Small intestine (tissue), 7 donors: Measurements from ENCODE around the gene KDM4B. TPM values are rescaled to one million over a fixed set of nuclear protein-coding genes. Genes with fewer than 3 reads are reported as not detected.

ENCODE experiments used
- DNase-seq, 2 donors: peaks; one replicate each; pipeline versions ENCODE4 v3.0.0 to v3.0.0-alpha.2; 2013
- FAIRE-seq: peaks from 2 replicates; lab custom pipeline; 2012; peaks lifted over from hg19 to GRCh38; lab: Jason Lieb, UNC
- H3K27ac ChIP-seq, 3 donors: one replicate each; pipeline ENCODE4 v1.5.1; 2013; ENCODE audit warnings: low read length in 2 of 3, mild to moderate bottlenecking in 2 of 3, control low read depth in 1 of 3, inconsistent platforms in 1 of 3, low read depth in 1 of 3, moderate library complexity in 1 of 3
- H3K27me3 ChIP-seq, 3 donors: one replicate each; pipeline ENCODE4 v1.6.1; 2013; ENCODE audit warnings: low read length in 3 of 3, inconsistent platforms in 1 of 3; ENCODE audit not compliant: control insufficient read depth in 3 of 3, insufficient read depth in 3 of 3
- H3K36me3 ChIP-seq, 3 donors: one replicate each; pipeline ENCODE4 v1.6.1; 2013; ENCODE audit warnings: low read length in 3 of 3, inconsistent platforms in 1 of 3, low read depth in 1 of 3, mild to moderate bottlenecking in 1 of 3, moderate library complexity in 1 of 3; ENCODE audit not compliant: control insufficient read depth in 3 of 3, insufficient read depth in 2 of 3
- H3K4me1 ChIP-seq, 3 donors: one replicate each; pipeline ENCODE4 v1.6.1; 2013; ENCODE audit warnings: low read length in 2 of 3, inconsistent platforms in 1 of 3, low read depth in 1 of 3, mild to moderate bottlenecking in 1 of 3, moderate library complexity in 1 of 3; ENCODE audit not compliant: control insufficient read depth in 3 of 3, insufficient read depth in 2 of 3
- H3K4me3 ChIP-seq, 3 donors: one replicate each; pipeline ENCODE4 v1.5.1; 2013; ENCODE audit warnings: low read length in 3 of 3, control low read depth in 1 of 3, inconsistent platforms in 1 of 3, low read depth in 1 of 3, mild to moderate bottlenecking in 1 of 3, moderate library complexity in 1 of 3
- H3K9me3 ChIP-seq, 2 donors: one replicate each; pipeline ENCODE4 v1.6.1; 2013; ENCODE audit warnings: low read depth in 1 of 2, low read length in 1 of 2; ENCODE audit not compliant: control insufficient read depth in 2 of 2, insufficient read depth in 1 of 2
- WGBS, 3 donors: extraction: QIAGEN DNeasy Blood & Tissue Kit; methylation state at CpG; one replicate each; pipeline ENCODE4 v1.1.7; 2013; 5-methylcytosine and 5-hydroxymethylcytosine counted together
- polyA plus RNA-seq, 4 donors: library from polyadenylated mRNA; stranded (reverse) in 3 of 4; unstranded in 1 of 4; fragments of 200-250 nt in 3 of 4; fragments of 120-200 nt in 1 of 4; gene quantifications; one replicate each; pipeline versions ENCODE4 v1.2.1 to v1.2.3, GENCODE V29; 2013
- donor health status: healthy with polysubstance abuse.
- donor health status: control.
- donor health status: control.
- donor health status: Bipolar disorder and iron deficiency.
- donor health status: healthy.

KDM4B gene
- polyA plus RNA-seq, 4 donors: 8.1 to 12.0 (median 10.6) TPM

DNA sequence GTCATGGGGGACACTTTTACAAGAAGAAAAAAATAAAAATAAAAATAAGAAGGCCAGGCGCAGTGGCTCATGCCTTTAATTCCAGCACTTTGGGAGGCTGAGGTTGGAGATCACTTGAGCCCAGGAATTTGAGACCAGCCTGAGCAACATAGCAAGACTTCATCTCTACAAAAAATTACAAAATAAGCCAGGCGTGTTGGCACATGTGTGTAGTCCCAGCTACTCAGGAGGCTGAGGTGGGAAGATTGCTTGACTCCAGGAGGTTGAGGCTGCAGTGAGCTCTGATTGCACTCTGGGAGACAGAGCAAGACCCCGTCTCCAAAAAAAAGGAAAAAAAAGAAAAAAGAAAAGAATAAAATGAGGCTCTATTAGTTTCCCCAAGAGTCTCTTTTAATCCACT lies 214.7 kb downstream of the KDM4B start:
- Histone ChIP-seq H3K4me3 (no peak overlapping the region), H3K9me3 (no peaks in the 10 kb centered on the region), H3K36me3 (no peaks in the 10 kb centered on the region), H3K27me3 (peaks cover 0 to 6% (median 0%) of the 10 kb centered on the region in 3 donors), H3K27ac (no peak overlapping the region), H3K4me1 (no peaks in the 10 kb centered on the region)
- WGBS, 3 donors: 82 to 89% (median 85%) methylated on average over 3 of the region's 3 CpGs
- FAIRE-seq (no peak), DNase-seq (no peak)

DNA sequence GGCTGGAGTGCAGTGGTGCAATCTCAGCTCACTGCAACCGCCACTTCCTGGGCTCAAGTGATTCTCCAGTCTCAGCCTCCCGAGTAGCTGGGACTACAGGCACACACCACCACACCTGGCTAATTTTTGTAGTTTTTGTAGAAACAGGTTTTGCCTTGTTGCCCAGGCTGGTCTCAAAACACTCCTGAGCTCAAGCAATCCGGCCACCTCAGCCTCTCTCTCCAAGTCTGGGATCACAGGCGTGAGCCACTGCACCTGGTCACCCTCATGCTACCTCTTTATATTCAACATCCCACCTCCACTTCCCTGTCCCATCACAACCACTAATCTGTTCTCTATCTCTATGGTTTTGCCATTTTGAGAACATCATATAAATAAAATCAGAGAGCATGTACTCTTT lies 216.0 kb downstream of the KDM4B start:
- no peak for FAIRE-seq
- H3K4me1 ChIP-seq: no peaks in the 10 kb centered on the region
- no peak overlapping the region for H3K4me3 ChIP-seq
- no peaks in the 10 kb centered on the region for H3K36me3 ChIP-seq
- no peaks in the 10 kb centered on the region for H3K9me3 ChIP-seq
- H3K27me3 ChIP-seq: peaks cover 0 to 6% (median 0%) of the 10 kb centered on the region in 3 donors
- WGBS, 3 donors: 84 to 90% (median 89%) methylated on average over 4 of the region's 4 CpGs
- DNase-seq: no peak
- no peak overlapping the region for H3K27ac ChIP-seq

DNA sequence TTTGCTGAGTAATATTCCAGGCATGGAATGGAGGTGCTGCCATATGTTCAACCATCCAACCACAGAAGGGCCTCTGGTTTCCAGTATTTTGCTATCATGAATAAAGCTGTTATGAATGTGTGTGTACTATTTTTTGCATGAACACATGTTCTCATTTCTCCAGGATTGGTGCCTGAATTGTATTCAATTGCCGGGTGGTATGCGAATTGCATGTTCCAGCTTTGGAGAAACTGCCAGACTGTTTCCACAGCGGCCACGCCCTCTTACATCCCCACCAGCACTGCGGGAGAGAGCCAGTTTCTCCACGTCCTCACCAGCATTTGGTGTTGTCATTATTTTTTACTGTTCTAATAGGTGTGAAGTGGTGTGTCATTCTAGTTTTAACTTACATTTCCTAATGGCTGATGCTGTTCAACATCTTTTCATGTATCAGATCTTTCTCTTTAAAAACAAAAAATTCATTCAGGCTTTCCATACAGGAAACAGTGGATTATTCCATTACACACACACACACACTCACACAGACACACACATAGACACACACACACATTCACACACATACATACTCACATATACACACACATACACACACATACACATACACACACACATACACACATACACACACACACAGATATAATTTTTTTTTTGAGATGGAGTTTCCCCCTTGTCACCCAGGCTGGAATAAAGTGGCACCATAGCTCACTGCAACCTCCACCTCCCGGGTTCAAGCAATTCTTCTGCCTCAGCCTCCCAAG lies 217.6 kb downstream of the KDM4B start:
- 61 to 65% (median 64%) methylated on average over 7 of the region's 7 CpGs for WGBS, 3 donors

DNA sequence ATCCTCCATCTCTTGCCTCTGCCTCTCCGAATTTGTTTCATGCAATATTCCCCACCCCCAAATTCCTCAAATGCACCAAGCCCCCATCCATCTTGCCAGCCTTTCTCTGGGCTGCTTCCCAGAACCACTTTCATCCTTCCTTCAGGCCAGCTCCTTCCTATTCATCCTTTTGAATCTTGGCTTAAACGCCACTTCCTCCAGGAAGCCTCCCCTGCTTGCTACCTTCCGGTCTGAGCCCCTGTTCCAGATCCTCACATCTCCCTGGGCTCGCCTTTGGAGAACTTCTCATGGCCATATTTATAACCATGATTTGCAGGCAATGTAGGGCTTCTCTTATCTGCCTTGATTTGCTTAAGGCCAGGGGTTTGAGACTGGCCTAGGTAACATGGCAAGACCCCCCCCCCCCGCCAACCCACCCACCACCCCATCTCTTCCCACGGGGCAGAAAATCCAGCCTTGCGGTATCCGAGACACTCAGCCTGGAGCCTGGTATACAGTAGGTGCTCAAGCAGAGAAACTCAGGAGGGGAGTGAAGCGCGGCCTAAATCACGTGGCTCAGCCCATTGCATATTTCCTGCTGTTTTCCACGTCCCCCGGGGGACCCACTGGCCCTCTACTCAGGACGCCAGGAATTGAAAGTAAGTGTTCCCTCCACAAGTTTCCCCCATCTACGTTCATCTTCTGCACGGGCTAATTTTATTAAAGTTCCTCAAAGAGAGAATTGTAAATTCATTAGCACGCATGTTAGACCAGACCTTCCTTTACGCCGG lies 219.8 kb downstream of the KDM4B start:
- FAIRE-seq: no peak
- H3K9me3 ChIP-seq: no peaks in the 10 kb centered on the region
- 48 to 51% (median 50%) methylated on average over 19 of the region's 19 CpGs for WGBS, 3 donors
- peaks cover 0 to 7% (median 0%) of the 10 kb centered on the region in 3 donors for H3K27me3 ChIP-seq
- H3K4me3 ChIP-seq: no peak overlapping the region
- DNase-seq: no peak
- H3K4me1 ChIP-seq: no peaks in the 10 kb centered on the region
- no peak overlapping the region for H3K27ac ChIP-seq
- no peaks in the 10 kb centered on the region for H3K36me3 ChIP-seq

More for the DNA sequence above, 217.6 kb downstream of the KDM4B start:
- DNase-seq (no peak), FAIRE-seq (no peak)
- Histone ChIP-seq H3K36me3 (no peaks in the 10 kb centered on the region), H3K4me3 (no peak overlapping the region), H3K9me3 (no peaks in the 10 kb centered on the region), H3K27me3 (peaks cover 0 to 6% (median 0%) of the 10 kb centered on the region in 3 donors), H3K4me1 (no peaks in the 10 kb centered on the region), H3K27ac (no peak overlapping the region)

DNA sequence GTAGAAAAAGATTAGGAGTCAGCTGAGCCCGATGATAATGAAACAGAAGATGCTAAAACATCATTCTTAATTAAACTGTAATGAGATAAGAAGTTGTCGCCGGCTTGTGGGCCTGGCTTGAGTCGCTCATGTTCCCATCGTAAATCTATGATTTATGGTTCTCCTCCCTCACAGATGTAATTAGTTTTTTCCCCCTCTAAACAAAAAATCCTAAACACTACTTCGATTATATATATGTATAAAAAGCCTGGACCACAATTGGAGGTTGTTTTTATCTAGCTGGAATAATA lies 220.3 kb downstream of the KDM4B start:
- Histone ChIP-seq H3K36me3 (no peaks in the 10 kb centered on the region), H3K27me3 (peaks cover 0 to 7% (median 0%) of the 10 kb centered on the region in 3 donors), H3K9me3 (no peaks in the 10 kb centered on the region), H3K4me1 (no peaks in the 10 kb centered on the region), H3K4me3 (no peak overlapping the region), H3K27ac (no peak overlapping the region)
- no peak for FAIRE-seq
- no peak for DNase-seq
- WGBS, 3 donors: 8 to 24% (median 24%) methylated on average over 6 of the region's 6 CpGs

DNA sequence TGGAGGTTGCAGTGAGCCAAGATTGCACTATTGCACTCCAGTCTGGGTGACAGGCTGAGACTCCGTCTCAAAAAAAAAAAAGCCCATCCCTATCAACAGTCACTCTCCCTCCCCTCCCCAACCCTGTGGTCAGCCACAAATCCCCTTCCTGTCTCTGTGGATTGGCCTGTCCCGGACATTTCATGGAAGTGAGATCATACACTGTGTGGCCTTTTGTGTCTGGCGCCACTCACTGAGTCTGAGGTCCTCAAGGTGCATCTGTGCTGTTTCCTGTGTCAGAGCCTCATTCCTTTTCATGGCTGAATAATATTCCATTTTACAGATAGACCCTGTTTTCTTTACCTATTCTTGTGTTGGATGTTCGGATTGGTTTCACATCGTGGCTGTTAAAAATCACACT lies 222.2 kb downstream of the KDM4B start:
- Histone ChIP-seq H3K4me1 (no peaks in the 10 kb centered on the region), H3K36me3 (no peaks in the 10 kb centered on the region), H3K27me3 (peaks cover 0 to 5% (median 0%) of the 10 kb centered on the region in 3 donors), H3K9me3 (no peaks in the 10 kb centered on the region), H3K27ac (no peak overlapping the region), H3K4me3 (no peak overlapping the region)
- 78 to 87% (median 86%) methylated on average over 5 of the region's 5 CpGs for WGBS, 3 donors
- FAIRE-seq: no peak
- DNase-seq: no peak

DNA sequence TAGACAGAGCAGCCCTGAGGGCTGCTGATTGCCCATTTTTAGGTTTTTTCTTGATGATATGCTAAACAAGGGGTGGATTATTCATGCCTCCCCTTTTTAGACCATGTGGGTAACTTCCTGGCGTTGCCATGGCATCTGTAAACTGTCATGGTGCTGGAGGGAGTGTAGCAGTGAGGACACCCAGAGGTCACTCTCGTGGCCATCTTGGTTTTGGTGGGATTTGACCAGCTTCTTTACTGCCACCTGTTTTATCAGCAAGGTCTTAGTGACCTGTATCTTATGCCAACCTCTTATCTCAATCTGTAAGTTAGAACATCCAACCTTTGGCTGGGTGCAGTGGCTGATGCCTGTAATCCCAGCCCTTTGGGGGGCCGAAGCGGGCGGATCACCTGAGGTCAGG lies 223.7 kb downstream of the KDM4B start:
- no peak for FAIRE-seq
- no peak overlapping the region for H3K27ac ChIP-seq
- no peak for DNase-seq
- H3K27me3 ChIP-seq: peaks cover 0 to 3% (median 0%) of the 10 kb centered on the region in 3 donors
- H3K9me3 ChIP-seq: no peaks in the 10 kb centered on the region
- no peaks in the 10 kb centered on the region for H3K36me3 ChIP-seq
- H3K4me3 ChIP-seq: no peak overlapping the region
- WGBS, 3 donors: 76 to 84% (median 77%) methylated on average over 5 of the region's 5 CpGs
- H3K4me1 ChIP-seq: no peaks in the 10 kb centered on the region

DNA sequence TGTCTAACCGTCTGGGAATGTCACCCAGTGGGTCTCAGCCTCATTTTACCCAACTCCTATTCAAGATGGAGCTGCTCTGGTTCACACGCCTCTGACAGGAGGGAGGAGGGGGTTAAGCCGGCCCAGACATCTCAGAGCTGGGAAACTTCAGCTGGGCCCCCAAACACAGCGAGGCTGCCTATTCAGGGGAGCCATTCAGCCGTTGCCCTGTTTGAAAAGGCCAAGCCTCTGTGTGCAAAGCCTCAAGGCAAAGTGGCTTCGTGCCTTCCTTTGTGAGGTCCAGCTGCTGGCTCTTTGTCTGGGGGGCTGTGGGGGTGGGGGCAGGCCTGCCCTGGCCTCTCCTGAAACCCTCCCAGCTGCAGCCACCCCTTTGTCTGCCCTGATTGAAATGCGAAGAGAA lies 224.3 kb downstream of the KDM4B start:
- H3K4me3 ChIP-seq: no peak overlapping the region
- FAIRE-seq (no peak), DNase-seq (no peak)
- H3K9me3 ChIP-seq: no peaks in the 10 kb centered on the region
- H3K27me3 ChIP-seq: peaks cover 0 to 3% (median 0%) of the 10 kb centered on the region in 3 donors
- no peak overlapping the region for H3K27ac ChIP-seq
- 46 to 56% (median 46%) methylated on average over 7 of the region's 7 CpGs for WGBS, 3 donors
- no peaks in the 10 kb centered on the region for H3K36me3 ChIP-seq
- no peaks in the 10 kb centered on the region for H3K4me1 ChIP-seq
